ENCODE data around the gene KCNG4.

- TF ChIP-seq CTCF (IDR thresholded peaks at IDR 0.05) (no peak), EP300 (IDR thresholded peaks at IDR 0.05) (no peak)
Observed at GRCh38 chr16:84197466-84198128, 42.2 kb downstream of the KCNG4 start.

All from ovary (tissue), 3 donors.